ENCODE results near the gene POLN.

- no peak for TF ChIP-seq CTCF (IDR thresholded peaks at IDR 0.05)
- TF ChIP-seq POLR2A (IDR thresholded peaks at IDR 0.05) = no peak
Measured at GRCh38 chr4:2096073-2096609, 145.8 kb downstream of the POLN start.
